Parathyroid adenoma (tissue), 2 donors: ENCODE results near the gene BTBD19.

Experiments
- H2AFZ ChIP-seq: fragments of 300-600 bp; sonication (generic); one replicate; pipeline ENCODE4 v1.7.0; 2017; ENCODE audit warnings: antibody characterized with exemption, mild to moderate bottlenecking
- H3K27ac ChIP-seq: fragments of 300-600 bp; sonication (generic); one replicate; pipeline ENCODE4 v1.7.0; 2017
- H3K27me3 ChIP-seq: fragments of 300-600 bp; sonication (generic); one replicate; pipeline ENCODE4 v1.7.0; 2017; ENCODE audit warnings: low read length; ENCODE audit not compliant: control insufficient read depth, insufficient read depth
- H3K36me3 ChIP-seq: fragments of 300-600 bp; sonication (generic); one replicate; pipeline ENCODE4 v1.7.0; 2017; ENCODE audit warnings: low read length; ENCODE audit not compliant: control insufficient read depth, insufficient read depth
- H3K4me1 ChIP-seq: fragments of 300-600 bp; sonication (generic); one replicate; pipeline ENCODE4 v1.7.0; 2017; ENCODE audit warnings: control low read depth
- H3K4me2 ChIP-seq: fragments of 300-600 bp; sonication (generic); one replicate; pipeline ENCODE4 v1.7.0; 2017; ENCODE audit warnings: low read length
- H3K4me3 ChIP-seq: fragments of 300-600 bp; sonication (generic); one replicate; pipeline ENCODE4 v1.7.0; 2017; ENCODE audit warnings: low read depth, low read length
- H3K79me2 ChIP-seq: fragments of 300-600 bp; sonication (generic); one replicate; pipeline ENCODE4 v1.7.0; 2017; ENCODE audit warnings: control low read depth
- H3K9ac ChIP-seq: fragments of 300-600 bp; sonication (generic); one replicate; pipeline ENCODE4 v1.7.0; 2017; ENCODE audit warnings: mild to moderate bottlenecking
- H3K9me3 ChIP-seq: fragments of 300-600 bp; sonication (generic); one replicate; pipeline ENCODE4 v1.7.0; 2017; ENCODE audit warnings: low read length; ENCODE audit not compliant: control insufficient read depth
- CTCF ChIP-seq: fragments of 300-600 bp; sonication (generic); IDR thresholded peaks from one replicate; pipeline ENCODE4 v1.7.0; 2017; ENCODE audit warnings: antibody characterized with exemption, mild to moderate bottlenecking
- donor health status: primary hyperparathyroidism.

Gene BTBD19

DNA sequence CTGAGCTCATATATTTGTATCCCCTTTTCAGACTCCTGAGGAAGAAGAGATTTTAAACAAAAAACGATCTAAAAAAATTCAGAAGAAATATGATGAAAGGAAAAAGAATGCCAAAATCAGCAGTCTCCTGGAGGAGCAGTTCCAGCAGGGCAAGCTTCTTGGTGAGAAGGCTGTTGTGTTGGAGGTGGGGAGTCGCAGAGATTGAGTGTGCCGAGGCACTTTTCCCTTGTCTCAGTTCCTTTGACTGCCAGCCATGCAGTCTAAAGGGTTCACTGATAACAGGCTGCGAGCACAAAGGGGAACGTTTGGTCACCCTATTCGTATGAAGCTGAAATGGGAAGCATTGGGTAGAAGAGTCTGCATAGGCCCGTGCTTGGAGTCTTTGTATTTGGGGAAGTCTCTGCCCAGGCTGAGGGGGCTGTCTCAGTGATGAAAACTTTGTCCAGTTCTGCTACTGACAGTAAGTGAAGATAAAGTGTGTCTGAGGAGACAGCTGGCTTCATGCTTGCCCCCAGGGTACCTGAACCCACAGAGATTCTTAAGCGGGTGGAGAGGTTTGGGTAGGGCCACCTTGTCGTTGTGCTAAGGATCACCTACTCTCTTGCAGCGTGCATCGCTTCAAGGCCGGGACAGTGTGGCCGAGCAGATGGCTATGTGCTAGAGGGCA lies 30.2 kb upstream of the BTBD19 start:
- H3K4me3 ChIP-seq = no peak overlapping the region

DNA sequence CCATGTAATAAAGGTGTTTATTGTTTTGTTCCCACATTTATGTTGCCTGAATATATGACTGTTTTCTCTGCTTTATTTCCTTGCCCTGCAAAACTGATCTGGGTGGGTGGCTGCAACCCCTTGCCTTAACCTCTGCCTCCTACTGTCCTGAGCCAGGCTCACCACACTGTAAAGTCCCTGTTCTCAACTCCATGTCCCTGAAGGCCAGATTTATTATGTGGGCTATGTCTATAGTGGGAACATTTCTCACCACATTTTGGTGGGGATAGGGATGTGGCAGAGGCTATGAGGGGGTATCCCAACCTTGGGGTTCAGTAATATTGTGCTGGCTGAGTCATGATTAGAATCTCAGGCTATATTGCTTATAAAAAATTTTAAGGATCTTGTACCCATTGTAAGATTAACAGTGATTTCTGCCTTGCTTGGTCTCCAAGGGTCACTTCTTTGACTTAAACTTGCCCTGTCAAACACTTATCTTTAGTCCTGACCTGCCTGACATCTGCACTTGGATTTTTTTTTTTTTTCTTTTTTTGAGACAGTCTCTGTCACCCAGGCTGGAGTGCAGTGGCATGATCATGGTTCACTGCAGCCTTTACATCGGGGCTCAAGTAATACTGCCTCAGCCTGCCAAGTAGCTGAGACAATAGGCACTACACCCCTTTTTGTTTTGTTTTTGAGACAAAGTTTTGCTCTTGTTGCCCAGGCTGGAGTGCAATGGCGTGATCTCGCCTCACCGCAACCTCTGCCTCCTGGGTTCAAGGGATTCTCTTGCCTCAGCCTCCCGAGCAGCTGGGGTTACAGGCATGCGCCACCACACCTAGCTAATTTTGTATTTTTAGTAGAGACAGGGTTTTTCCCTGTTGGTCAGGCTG lies 29.4 kb upstream of the BTBD19 start:
- H3K27me3 ChIP-seq = no peaks in the 10 kb centered on the region
- no peaks in the 10 kb centered on the region for H3K9me3 ChIP-seq
- TF ChIP-seq CTCF = no peak
- no peaks in the 10 kb centered on the region for H3K79me2 ChIP-seq
- no peak overlapping the region for H2AFZ ChIP-seq
- no peak overlapping the region for H3K9ac ChIP-seq
- no peak overlapping the region for H3K27ac ChIP-seq
- H3K4me2 ChIP-seq = no peak overlapping the region
- H3K36me3 ChIP-seq = no peaks in the 10 kb centered on the region
- no peak overlapping the region for H3K4me3 ChIP-seq
- H3K4me1 ChIP-seq = no peaks in the 10 kb centered on the region

More for the DNA sequence above, 30.2 kb upstream of the BTBD19 start:
- Histone ChIP-seq H3K27ac (no peak overlapping the region), H3K79me2 (no peaks in the 10 kb centered on the region), H2AFZ (no peak overlapping the region), H3K27me3 (no peaks in the 10 kb centered on the region), H3K36me3 (no peaks in the 10 kb centered on the region), H3K4me1 (no peaks in the 10 kb centered on the region), H3K9me3 (no peaks in the 10 kb centered on the region), H3K4me2 (no peak overlapping the region), H3K9ac (no peak overlapping the region)
- TF ChIP-seq CTCF = no peak

GRCh38 chr1:44780583-44781121 lies 27.7 kb upstream of the BTBD19 start:
- no peaks in the 10 kb centered on the region for H3K36me3 ChIP-seq
- no peaks in the 10 kb centered on the region for H3K27me3 ChIP-seq
- H3K9me3 ChIP-seq = no peaks in the 10 kb centered on the region
- TF ChIP-seq CTCF = no peak
- H3K79me2 ChIP-seq = no peaks in the 10 kb centered on the region
- H3K27ac ChIP-seq = no peak overlapping the region
- no peak overlapping the region for H3K4me2 ChIP-seq
- no peak overlapping the region for H3K9ac ChIP-seq
- H3K4me1 ChIP-seq = peaks cover 5% of the 10 kb centered on the region
- H3K4me3 ChIP-seq = no peak overlapping the region
- H2AFZ ChIP-seq = no peak overlapping the region

DNA sequence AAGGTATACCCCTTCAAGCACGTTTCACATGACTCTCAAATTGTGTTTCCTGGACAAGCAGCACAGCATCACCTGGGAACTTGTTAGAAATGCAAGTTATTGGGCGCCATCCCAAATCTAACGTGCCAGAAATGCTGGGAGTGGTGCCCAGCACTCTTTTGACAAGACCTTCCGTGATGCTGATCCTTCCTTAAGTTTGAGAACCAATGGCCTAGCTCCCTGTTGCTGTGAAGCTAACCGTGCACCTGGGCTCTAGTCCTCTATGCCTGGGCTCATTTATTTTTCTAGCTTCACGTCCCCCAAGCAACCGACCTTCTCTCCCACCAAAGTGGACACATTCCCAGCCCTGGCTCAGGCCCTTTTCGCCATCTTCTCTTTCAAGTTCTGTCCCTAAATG lies 24.6 kb upstream of the BTBD19 start:
- H3K9ac ChIP-seq = no peak overlapping the region
- H2AFZ ChIP-seq = peak overlapping the region; percentile 85
- H3K4me2 ChIP-seq = no peak overlapping the region
- no peaks in the 10 kb centered on the region for H3K27me3 ChIP-seq
- no peak for TF ChIP-seq CTCF
- no peaks in the 10 kb centered on the region for H3K36me3 ChIP-seq
- H3K79me2 ChIP-seq = no peaks in the 10 kb centered on the region
- H3K9me3 ChIP-seq = no peaks in the 10 kb centered on the region
- peaks cover 5% of the 10 kb centered on the region for H3K4me1 ChIP-seq
- H3K27ac ChIP-seq = no peak overlapping the region
- H3K4me3 ChIP-seq = no peak overlapping the region
